ENCODE results near the gene SLC6A20. TPM values are rescaled to one million over a fixed set of nuclear protein-coding genes. Genes with fewer than 3 reads are reported as not detected.

SLC6A20 gene
- total RNA-seq, 2 donors from 2014 or later, result not detected

- Mint-ChIP-seq H3K9me3 (no peaks in the 10 kb centered on the region), H3K27me3 (no peaks in the 10 kb centered on the region), H3K36me3 (peaks cover 6% of the 10 kb centered on the region), H3K4me1 (ENCODE audit: low read depth in 2 of 2) (peaks cover 8 to 11% of the 10 kb centered on the region in 2 donors), H3K27ac (no peak overlapping the region), H3K4me3 (no peak overlapping the region)
- ATAC-seq (peak in 1 of 2 donors; percentile 62), DNase-seq (ENCODE audit: low spot score) (no peak)
Observed at GRCh38 chr3:45817831-45818522, 21.6 kb upstream of the SLC6A20 start.

- Mint-ChIP-seq H3K4me3 (no peak overlapping the region), H3K9me3 (no peaks in the 10 kb centered on the region), H3K4me1 (ENCODE audit: low read depth in 2 of 2) (peaks cover 8 to 11% of the 10 kb centered on the region in 2 donors), H3K36me3 (peaks cover 6% of the 10 kb centered on the region), H3K27ac (no peak overlapping the region), H3K27me3 (no peaks in the 10 kb centered on the region)
- no peak for DNase-seq (ENCODE audit: low spot score)
- no peak for ATAC-seq
Observed at GRCh38 chr3:45816544-45816943, 20.2 kb upstream of the SLC6A20 start.

GRCh38 chr3:45814322-45814721, 18.0 kb upstream of the SLC6A20 start:
- no peak overlapping the region for H3K27ac Mint-ChIP-seq
- H3K9me3 Mint-ChIP-seq, result no peaks in the 10 kb centered on the region
- H3K36me3 Mint-ChIP-seq, result no peaks in the 10 kb centered on the region
- DNase-seq (ENCODE audit: low spot score), result no peak
- no peak overlapping the region for H3K4me3 Mint-ChIP-seq
- peaks cover 8 to 11% of the 10 kb centered on the region in 2 donors for H3K4me1 Mint-ChIP-seq (ENCODE audit: low read depth in 2 of 2)
- H3K27me3 Mint-ChIP-seq, result no peaks in the 10 kb centered on the region
- ATAC-seq, result no peak

- no peaks in the 10 kb centered on the region for H3K27me3 Mint-ChIP-seq
- H3K4me3 Mint-ChIP-seq, result no peak overlapping the region
- no peaks in the 10 kb centered on the region for H3K4me1 Mint-ChIP-seq (ENCODE audit: low read depth in 2 of 2)
- no peak overlapping the region for H3K27ac Mint-ChIP-seq
- ATAC-seq (no peak), DNase-seq (ENCODE audit: low spot score) (no peak)
- no peaks in the 10 kb centered on the region for H3K36me3 Mint-ChIP-seq
- no peaks in the 10 kb centered on the region for H3K9me3 Mint-ChIP-seq
Observed at GRCh38 chr3:45807681-45808540, 11.6 kb upstream of the SLC6A20 start.

- no peak for DNase-seq (ENCODE audit: low spot score)
- no peaks in the 10 kb centered on the region for H3K27me3 Mint-ChIP-seq
- no peaks in the 10 kb centered on the region for H3K4me1 Mint-ChIP-seq (ENCODE audit: low read depth in 2 of 2)
- no peak overlapping the region for H3K4me3 Mint-ChIP-seq
- no peak overlapping the region for H3K27ac Mint-ChIP-seq
- no peaks in the 10 kb centered on the region for H3K9me3 Mint-ChIP-seq
- no peak for ATAC-seq
- H3K36me3 Mint-ChIP-seq, result no peaks in the 10 kb centered on the region
Observed at GRCh38 chr3:45807133-45807532, 10.8 kb upstream of the SLC6A20 start.

GRCh38 chr3:45806072-45806471, 9.7 kb upstream of the SLC6A20 start:
- Mint-ChIP-seq H3K4me1 (ENCODE audit: low read depth in 2 of 2) (no peaks in the 10 kb centered on the region), H3K27ac (no peak overlapping the region), H3K36me3 (no peaks in the 10 kb centered on the region), H3K9me3 (no peaks in the 10 kb centered on the region), H3K4me3 (no peak overlapping the region), H3K27me3 (no peaks in the 10 kb centered on the region)
- no peak for DNase-seq (ENCODE audit: low spot score)
- ATAC-seq, result no peak

- Mint-ChIP-seq H3K27ac (no peak overlapping the region), H3K36me3 (no peaks in the 10 kb centered on the region), H3K27me3 (peaks cover 3 to 10% of the 10 kb centered on the region in 2 donors), H3K4me3 (no peak overlapping the region), H3K9me3 (no peaks in the 10 kb centered on the region), H3K4me1 (ENCODE audit: low read depth in 2 of 2) (no peaks in the 10 kb centered on the region)
- DNase-seq (ENCODE audit: low spot score) (no peak), ATAC-seq (peak; percentile 40 to 41)
Observed at GRCh38 chr3:45803252-45803935, 7.1 kb upstream of the SLC6A20 start.

- H3K36me3 Mint-ChIP-seq, result no peaks in the 10 kb centered on the region
- H3K9me3 Mint-ChIP-seq, result no peaks in the 10 kb centered on the region
- H3K27ac Mint-ChIP-seq, result no peak overlapping the region
- DNase-seq (ENCODE audit: low spot score), result no peak
- H3K4me1 Mint-ChIP-seq (ENCODE audit: low read depth in 2 of 2), result no peaks in the 10 kb centered on the region
- ATAC-seq, result no peak
- peaks cover 12 to 22% of the 10 kb centered on the region in 2 donors for H3K27me3 Mint-ChIP-seq
- no peak overlapping the region for H3K4me3 Mint-ChIP-seq
Observed at GRCh38 chr3:45802146-45802545, 5.8 kb upstream of the SLC6A20 start.

- H3K27me3 Mint-ChIP-seq, result peaks cover 16 to 32% of the 10 kb centered on the region in 2 donors
- peaks cover 0 to 6% of the 10 kb centered on the region in 2 donors for H3K4me1 Mint-ChIP-seq (ENCODE audit: low read depth in 2 of 2)
- DNase-seq (ENCODE audit: low spot score) (no peak), ATAC-seq (no peak)
- no peak overlapping the region for H3K4me3 Mint-ChIP-seq
- H3K36me3 Mint-ChIP-seq, result no peaks in the 10 kb centered on the region
- H3K27ac Mint-ChIP-seq, result no peak overlapping the region
- no peaks in the 10 kb centered on the region for H3K9me3 Mint-ChIP-seq
Observed at GRCh38 chr3:45800611-45801010, 4.3 kb upstream of the SLC6A20 start.

GRCh38 chr3:45799586-45799985, 3.2 kb upstream of the SLC6A20 start:
- Mint-ChIP-seq H3K36me3 (no peaks in the 10 kb centered on the region), H3K4me1 (ENCODE audit: low read depth in 2 of 2) (peaks cover 3 to 12% of the 10 kb centered on the region in 2 donors), H3K27me3 (peaks cover 26 to 42% of the 10 kb centered on the region in 2 donors), H3K9me3 (no peaks in the 10 kb centered on the region), H3K27ac (no peak overlapping the region), H3K4me3 (no peak overlapping the region)
- DNase-seq (ENCODE audit: low spot score), result no peak
- ATAC-seq, result no peak

- Mint-ChIP-seq H3K4me1 (ENCODE audit: low read depth in 2 of 2) (peaks cover 3 to 12% of the 10 kb centered on the region in 2 donors), H3K36me3 (no peaks in the 10 kb centered on the region), H3K27me3 (peaks cover 30 to 58% of the 10 kb centered on the region in 2 donors), H3K9me3 (no peaks in the 10 kb centered on the region), H3K4me3 (no peak overlapping the region), H3K27ac (no peak overlapping the region)
- no peak for DNase-seq (ENCODE audit: low spot score)
- no peak for ATAC-seq
Observed at GRCh38 chr3:45798034-45798433, 1.7 kb upstream of the SLC6A20 start.

- Mint-ChIP-seq H3K4me3 (peak overlapping the region; percentile 10), H3K27ac (no peak overlapping the region), H3K27me3 (peaks cover 30 to 59% of the 10 kb centered on the region in 2 donors), H3K9me3 (no peaks in the 10 kb centered on the region), H3K4me1 (ENCODE audit: low read depth in 2 of 2) (peaks cover 3 to 12% of the 10 kb centered on the region in 2 donors), H3K36me3 (no peaks in the 10 kb centered on the region)
- DNase-seq (ENCODE audit: low spot score), result no peak
- ATAC-seq, result no peak
Observed at GRCh38 chr3:45796902-45797637, 734 bp upstream of the SLC6A20 start.

- no peak overlapping the region for H3K27ac Mint-ChIP-seq
- peaks cover 3 to 12% of the 10 kb centered on the region in 2 donors for H3K4me1 Mint-ChIP-seq (ENCODE audit: low read depth in 2 of 2)
- DNase-seq (ENCODE audit: low spot score) (no peak), ATAC-seq (no peak)
- H3K4me3 Mint-ChIP-seq, result peak overlapping the region; percentile 76
- H3K9me3 Mint-ChIP-seq, result peaks cover 1% of the 10 kb centered on the region
- H3K27me3 Mint-ChIP-seq, result peaks cover 37 to 73% of the 10 kb centered on the region in 2 donors
- H3K36me3 Mint-ChIP-seq, result peaks cover 4% of the 10 kb centered on the region
Observed at GRCh38 chr3:45795509-45795881, 841 bp downstream of the SLC6A20 start.
